GM19452 (cell line): ENCODE results near the gene SMYD2.

ENCODE experiments used
- ATAC-seq: cut with Tn5 transposase; IDR thresholded peaks from one replicate; pipeline ENCODE4 v1.9.1; 2021; ENCODE audit not compliant: unreplicated experiment

Gene SMYD2

DNA sequence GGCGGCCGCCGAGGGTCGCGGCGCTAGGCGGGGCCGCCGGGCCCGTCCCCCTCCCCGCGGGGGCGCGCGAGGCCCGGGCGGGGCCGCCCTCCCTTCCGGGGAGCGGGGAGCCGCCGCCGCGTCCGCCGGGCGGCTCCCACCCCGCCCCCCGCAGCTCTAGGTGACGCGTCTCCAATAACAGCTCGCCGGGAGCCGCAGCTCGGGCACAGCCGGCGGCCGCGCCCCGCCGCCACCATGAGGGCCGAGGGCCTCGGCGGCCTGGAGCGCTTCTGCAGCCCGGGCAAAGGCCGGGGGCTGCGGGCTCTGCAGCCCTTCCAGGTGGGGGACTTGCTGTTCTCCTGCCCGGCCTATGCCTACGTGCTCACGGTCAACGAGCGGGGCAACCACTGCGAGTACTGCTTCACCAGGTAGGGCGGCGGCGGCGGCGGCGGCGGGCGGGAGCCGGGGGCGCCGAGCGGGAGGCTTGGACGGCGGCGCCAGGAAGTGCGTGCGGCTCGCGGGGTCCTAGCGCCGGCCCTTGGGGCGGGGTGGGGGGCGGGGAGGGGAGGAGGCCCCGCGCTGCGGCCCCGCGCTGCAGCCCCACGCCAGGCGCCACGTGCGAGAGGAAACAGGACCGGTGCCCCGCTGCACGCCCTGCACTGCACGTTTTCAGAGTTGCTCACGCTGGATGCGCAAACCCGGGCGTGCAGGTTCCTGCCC lies at the start of gene SMYD2:
Gene SMYD2, plus strand, starts transcription at position 139 of the 699 bp plus-strand sequence. Its CDS starts 96 bp downstream, at position 235.
- ATAC-seq = peak; percentile 72

DNA sequence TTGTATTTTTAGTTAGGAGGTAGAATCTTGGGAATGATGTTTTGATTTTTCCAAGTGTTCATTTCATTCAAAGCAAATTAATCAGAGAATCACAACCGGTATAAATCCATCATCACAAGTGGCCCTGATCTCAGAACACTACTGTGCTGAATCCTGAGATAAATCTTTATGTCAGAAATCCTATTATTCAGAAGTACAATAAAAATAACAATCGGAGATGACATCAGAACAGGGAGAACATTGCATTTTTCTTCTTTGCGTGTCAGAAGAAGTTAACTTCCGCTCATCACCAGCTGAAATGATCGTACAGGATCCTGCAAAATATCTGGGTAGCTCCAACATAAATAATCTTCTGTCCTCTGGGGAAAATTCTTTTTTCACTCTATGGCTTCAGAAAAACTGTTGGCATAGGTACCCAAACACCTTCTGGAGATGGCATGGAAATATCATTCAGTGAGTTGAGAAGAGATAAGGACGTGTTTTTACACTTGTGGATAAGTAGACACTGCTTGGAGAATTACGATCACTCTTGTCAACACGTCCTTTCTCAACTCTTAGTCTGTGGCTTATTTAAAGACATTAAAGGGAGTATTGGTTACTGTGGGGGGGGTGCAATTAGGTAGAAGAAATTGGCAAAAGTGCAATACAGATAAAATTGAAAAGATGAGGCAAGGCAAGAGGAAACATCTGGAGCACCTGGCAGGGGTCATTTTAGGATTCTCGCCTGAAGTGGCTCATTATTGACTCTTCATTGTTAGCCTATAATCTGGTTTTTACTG lies 46.9 kb upstream of the SMYD2 start:
- no peak for ATAC-seq

DNA sequence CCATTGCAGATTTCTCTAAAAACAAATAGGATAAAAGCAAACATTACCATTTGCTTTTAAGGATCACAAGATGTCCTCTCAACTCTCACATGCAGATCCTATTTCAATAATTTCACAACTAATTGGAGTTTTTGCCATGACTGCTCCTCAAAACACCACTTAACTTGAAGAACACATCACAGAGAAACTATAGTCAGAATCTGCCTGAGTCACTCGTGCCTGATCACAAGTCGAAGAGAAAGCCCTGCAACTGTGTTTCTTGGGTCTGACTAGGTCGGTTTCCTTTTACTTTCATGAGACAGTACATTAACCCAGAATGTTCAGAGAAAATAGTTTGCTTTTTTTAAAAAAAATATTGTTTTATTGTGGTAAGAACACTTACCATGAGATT lies 46.3 kb upstream of the SMYD2 start:
- ATAC-seq = no peak

DNA sequence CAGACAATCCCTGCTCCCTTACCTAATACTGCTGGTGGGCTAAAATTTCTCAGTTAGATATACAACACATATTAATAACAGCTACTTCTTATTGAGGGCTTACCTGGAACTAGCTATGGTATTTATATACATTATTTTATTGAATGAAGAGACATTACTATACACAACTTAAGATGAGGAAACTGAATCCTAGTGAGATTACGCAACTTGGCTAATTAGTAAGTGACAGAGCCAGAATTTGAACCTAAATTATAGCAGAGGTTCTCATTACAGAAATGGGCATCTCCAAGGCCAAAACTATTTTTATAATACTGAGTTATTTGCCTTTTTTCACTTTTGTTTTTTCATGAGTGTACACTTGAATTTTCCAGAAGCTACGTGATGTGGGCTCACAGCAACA lies 44.5 kb upstream of the SMYD2 start:
- ATAC-seq = no peak

DNA sequence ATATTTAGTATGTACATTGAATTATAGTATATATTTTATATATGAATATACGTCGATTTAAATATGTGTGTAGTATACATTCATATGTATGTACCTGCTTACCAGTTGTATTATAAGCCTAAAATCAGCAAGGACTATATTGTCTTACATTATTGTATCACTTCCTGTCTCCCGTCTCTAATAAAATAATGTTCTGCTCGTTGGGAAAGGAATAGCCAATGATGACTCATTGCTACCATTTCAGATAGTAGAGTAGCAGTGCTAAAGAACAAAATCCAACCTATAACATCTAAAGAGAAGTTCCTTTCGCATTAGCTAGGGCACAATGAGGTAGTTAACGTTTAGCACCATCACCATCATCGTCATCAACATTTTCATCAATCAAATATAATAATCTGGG lies 39.9 kb upstream of the SMYD2 start:
- ATAC-seq = no peak

DNA sequence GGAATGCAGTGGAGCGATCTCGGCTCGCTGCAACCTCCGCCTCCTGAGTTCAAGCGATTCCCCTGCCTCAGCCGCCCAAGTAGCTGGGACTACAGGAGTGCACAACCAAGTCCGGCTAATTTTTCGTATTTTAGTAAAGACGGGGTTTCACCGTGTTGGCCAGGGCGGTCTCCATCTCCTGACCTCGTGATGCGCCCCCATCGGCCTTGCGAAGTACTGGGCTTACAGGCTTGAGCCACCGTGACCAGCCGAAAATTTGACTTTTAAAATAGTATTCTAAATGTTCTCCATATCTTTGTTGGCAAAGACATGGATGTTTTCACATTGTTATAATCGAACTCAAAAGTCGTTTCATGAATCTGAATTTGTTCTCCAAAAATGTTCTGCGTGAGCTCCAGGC lies 36.7 kb upstream of the SMYD2 start:
- ATAC-seq = no peak

GRCh38 chr1:214244841-214245240 lies 36.1 kb upstream of the SMYD2 start:
- no peak for ATAC-seq

DNA sequence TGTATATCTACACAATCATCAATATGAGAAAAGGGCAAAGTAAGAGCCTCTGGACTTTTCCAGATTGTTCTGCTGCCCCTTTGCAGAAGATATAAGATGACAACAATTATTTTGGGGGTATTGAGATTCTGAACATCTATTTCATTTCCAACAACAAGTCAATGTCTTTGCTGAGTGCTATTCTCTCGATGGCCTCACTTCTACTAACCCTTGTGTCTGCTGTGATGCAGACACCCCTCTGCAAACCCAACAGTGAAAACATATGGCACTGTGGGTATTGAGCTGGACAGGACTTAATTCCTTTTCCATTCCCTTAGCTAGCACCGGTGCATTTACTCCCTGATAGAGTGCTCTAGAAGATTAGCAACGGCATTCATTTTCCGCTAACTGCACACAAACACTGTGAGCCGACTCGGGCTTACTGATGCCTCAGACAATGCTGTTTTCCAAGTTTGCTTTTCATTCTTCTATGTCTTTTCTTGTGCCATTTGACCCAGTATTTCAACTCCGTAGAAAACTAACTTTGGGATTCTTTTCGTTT lies 33.4 kb upstream of the SMYD2 start:
- no peak for ATAC-seq

GRCh38 chr1:214248311-214249085 lies 32.5 kb upstream of the SMYD2 start:
- no peak for ATAC-seq

DNA sequence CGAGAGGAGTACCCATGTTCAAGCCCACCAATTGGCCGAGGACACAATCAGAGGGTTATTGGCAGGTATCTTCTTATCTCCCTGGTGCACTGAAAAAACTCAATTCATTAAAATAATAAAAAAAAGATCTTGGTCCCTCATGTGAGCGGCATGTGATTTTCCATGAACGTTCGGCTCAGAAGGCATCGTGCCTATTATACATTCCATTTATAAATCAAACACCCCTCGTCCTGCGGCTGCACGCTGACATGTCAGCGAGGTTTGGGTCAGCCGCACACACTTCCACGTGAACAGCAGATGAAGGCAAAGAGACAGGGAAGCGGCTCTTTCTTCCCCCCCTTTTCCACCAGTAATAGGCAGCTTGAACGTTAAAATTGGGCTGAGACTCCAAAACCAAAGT lies 31.3 kb upstream of the SMYD2 start:
- ATAC-seq = no peak

DNA sequence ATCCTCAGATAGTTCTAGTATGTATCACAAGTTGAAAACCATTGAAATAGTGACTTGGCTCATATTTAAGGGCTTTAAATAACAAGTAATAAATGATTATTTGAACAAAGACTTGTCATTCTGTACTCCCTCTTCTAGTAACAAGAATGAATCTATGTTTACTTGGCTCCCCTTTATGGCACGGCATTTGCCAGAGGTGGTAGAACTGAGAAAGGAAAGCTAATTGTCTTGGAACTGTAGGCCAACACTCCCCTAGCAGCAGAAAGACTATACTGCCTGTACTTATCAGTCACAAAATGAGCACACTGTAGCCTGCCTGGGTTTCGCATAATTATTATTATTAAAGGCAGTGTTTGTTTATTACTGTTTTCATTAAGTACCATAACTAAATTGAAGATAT lies 29.6 kb upstream of the SMYD2 start:
- ATAC-seq = no peak

GRCh38 chr1:214255509-214255908 lies 25.4 kb upstream of the SMYD2 start:
- no peak for ATAC-seq

- peak; percentile 39 for ATAC-seq
These were observed 21.5 kb upstream of the SMYD2 start for GRCh38 chr1:214259353-214259977.

- no peak for ATAC-seq
These were observed 20.3 kb upstream of the SMYD2 start for GRCh38 chr1:214260561-214261205.

- ATAC-seq = peak; percentile 93
These were observed 19.5 kb upstream of the SMYD2 start for GRCh38 chr1:214261206-214262123.

- ATAC-seq = no peak
These were observed 16.8 kb upstream of the SMYD2 start for GRCh38 chr1:214264196-214264595.

DNA sequence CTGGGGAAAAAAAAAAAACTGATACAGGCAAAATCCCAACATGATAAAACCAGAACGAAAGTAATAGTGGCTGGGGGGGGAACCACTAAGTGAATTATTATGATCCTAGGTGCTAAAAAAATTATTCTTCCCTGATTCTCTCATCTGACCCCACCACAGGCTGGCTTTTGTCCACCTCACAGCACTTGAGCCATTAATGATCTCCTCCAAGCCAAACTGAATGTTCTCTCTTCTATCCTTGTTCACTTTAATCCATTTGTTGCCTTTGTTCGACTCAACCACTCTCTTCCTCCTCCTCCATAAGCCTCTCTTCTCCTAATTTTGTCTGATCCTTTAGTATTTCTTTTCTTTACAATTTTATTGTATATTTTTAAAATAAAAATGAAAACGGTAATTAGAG lies 16.0 kb upstream of the SMYD2 start:
- ATAC-seq = no peak

DNA sequence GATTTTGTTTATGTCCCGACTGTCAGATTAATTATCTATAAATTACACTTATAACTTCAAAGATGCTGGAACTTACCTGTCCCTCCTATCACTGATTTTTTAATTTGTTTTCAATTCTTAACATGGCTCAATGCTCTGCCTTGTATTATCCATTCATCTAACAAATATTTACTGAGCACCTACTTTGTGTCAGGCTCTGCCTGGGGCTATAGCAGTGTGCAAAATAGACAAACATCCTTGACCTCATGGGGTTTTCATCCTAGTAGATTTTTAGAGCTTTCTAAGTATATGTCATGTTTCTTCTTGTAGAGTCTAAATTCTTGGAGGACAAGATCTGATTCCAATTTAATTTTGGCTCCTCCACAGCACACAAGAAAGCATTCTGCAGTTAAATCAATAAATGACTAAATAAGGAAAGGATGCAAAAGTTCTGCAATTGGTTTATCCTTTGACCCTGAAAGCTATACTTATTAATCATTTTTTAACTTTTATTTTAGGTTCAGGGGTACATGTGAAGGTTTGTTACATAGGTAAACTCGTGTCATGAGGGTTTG lies 10.8 kb upstream of the SMYD2 start:
- no peak for ATAC-seq

- ATAC-seq = no peak
These were observed 9.6 kb upstream of the SMYD2 start for GRCh38 chr1:214271174-214271858.
